GM19397 (cell line): ENCODE data around the gene PIK3R5.
"Not testable (repeated sequence)": the region's sequence is repeated elsewhere in the genome, so short reads cannot be mapped to it uniquely, and the experiment has no call there.

Experiments used
- ATAC-seq: cut with Tn5 transposase; IDR thresholded peaks from one replicate; pipeline ENCODE4 v1.9.1; 2021; ENCODE audit warnings: mild to moderate bottlenecking, moderate library complexity; ENCODE audit not compliant: unreplicated experiment

PIK3R5 gene

GRCh38 chr17:8865811-8866210 is 99.7 kb downstream of the PIK3R5 start:
- ATAC-seq: no peak

- no peak for ATAC-seq
These were observed 100.1 kb downstream of the PIK3R5 start for GRCh38 chr17:8865385-8865784.

- no peak for ATAC-seq
These were observed 103.1 kb downstream of the PIK3R5 start for GRCh38 chr17:8862213-8863056.

GRCh38 chr17:8861495-8862181 is 103.9 kb downstream of the PIK3R5 start:
- no peak for ATAC-seq

- no peak for ATAC-seq
These were observed 105.6 kb downstream of the PIK3R5 start for GRCh38 chr17:8859804-8860430.

- no peak for ATAC-seq
These were observed 106.3 kb downstream of the PIK3R5 start for GRCh38 chr17:8859027-8859803.

GRCh38 chr17:8857919-8858318 is 107.6 kb downstream of the PIK3R5 start:
- ATAC-seq: no peak

- ATAC-seq: no peak
These were observed 108.5 kb downstream of the PIK3R5 start for GRCh38 chr17:8856869-8857575.

GRCh38 chr17:8856205-8856603 is 109.3 kb downstream of the PIK3R5 start:
- ATAC-seq: not testable (repeated sequence)

- no peak for ATAC-seq
These were observed 109.9 kb downstream of the PIK3R5 start for GRCh38 chr17:8855477-8856204.

- no peak for ATAC-seq
These were observed 113.9 kb downstream of the PIK3R5 start for GRCh38 chr17:8851600-8851999.

GRCh38 chr17:8849311-8850041 is 116.0 kb downstream of the PIK3R5 start:
- no peak for ATAC-seq

GRCh38 chr17:8847891-8848290 is 117.6 kb downstream of the PIK3R5 start:
- no peak for ATAC-seq

- no peak for ATAC-seq
These were observed 118.7 kb downstream of the PIK3R5 start for GRCh38 chr17:8846768-8847211.

GRCh38 chr17:8844229-8845218 is 121.0 kb downstream of the PIK3R5 start:
- no peak for ATAC-seq

- no peak for ATAC-seq
These were observed 122.2 kb downstream of the PIK3R5 start for GRCh38 chr17:8843344-8843743.

- no peak for ATAC-seq
These were observed 123.7 kb downstream of the PIK3R5 start for GRCh38 chr17:8841844-8842243.
